ENCODE data around the gene KCNJ5.

GRCh38 chr11:128911239-128911638, 20.1 kb downstream of the KCNJ5 start:
- TF ChIP-seq CTCF (conservative IDR thresholded peaks at IDR 0.05) (no peak), ZFX (IDR thresholded peaks at IDR 0.05) (no peak)

Measured in C4-2B (cell line).